NCI-H2081 treated with DMSO at 0.1 percent for 48 hours (cell line): ENCODE results near the gene MKNK2.

Experiments used
- DNase-seq: peaks from one replicate; lab custom pipeline; 2025; lab: John Stamatoyannopoulos, UW

MKNK2 gene

DNA sequence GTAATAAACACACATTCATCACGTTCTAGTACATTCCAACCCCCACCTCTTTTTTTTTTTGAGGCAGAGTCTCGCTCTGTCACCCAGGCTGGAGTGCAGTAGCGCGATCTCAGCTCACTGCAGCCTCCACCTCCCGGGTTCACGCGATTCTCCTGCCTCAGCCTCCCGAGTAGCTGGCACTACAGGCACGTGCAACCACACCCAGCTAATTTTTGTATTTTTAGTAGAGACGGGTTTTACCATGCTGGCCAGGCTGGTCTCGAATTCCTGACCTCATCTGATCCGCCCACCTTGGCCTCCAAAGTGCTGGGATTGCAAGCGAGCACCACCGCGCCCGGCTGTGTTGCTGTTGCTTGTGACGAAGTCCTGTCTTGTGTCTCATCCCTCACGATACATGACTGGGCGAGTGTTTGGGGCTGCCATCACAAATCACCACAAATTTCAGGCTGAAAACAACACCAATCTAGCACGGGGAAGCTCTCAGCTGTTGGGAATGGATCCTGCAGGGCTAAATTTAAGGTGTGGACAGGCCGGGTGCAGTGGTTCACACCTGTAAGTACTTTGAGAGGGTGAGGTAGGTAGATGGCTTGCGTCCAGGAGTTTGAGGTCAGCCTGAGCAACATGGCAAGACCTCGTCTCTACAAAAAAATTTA lies 29.4 kb upstream of the MKNK2 start:
- DNase-seq = no peak

DNA sequence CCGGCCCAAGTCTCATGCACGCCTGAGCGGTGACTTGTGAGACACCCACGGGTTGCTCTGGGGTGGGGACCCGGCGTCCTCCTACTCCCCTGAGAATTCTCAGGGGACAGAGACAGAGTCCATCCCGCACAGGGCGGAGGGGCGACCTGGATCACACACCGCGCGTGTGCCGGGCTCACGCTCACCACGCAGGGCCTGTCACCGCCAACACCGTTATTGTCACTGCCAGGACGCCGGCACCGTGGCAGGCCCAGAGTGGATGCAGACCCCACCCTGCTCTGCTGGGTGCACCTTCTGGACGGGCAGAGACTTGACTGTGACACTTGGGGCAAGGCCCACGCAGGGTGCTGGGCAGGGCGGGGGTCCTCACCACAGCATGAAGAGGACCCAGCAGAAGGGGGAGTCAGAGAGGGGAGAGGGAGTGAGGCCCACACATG lies 28.8 kb upstream of the MKNK2 start:
- DNase-seq = no peak

DNA sequence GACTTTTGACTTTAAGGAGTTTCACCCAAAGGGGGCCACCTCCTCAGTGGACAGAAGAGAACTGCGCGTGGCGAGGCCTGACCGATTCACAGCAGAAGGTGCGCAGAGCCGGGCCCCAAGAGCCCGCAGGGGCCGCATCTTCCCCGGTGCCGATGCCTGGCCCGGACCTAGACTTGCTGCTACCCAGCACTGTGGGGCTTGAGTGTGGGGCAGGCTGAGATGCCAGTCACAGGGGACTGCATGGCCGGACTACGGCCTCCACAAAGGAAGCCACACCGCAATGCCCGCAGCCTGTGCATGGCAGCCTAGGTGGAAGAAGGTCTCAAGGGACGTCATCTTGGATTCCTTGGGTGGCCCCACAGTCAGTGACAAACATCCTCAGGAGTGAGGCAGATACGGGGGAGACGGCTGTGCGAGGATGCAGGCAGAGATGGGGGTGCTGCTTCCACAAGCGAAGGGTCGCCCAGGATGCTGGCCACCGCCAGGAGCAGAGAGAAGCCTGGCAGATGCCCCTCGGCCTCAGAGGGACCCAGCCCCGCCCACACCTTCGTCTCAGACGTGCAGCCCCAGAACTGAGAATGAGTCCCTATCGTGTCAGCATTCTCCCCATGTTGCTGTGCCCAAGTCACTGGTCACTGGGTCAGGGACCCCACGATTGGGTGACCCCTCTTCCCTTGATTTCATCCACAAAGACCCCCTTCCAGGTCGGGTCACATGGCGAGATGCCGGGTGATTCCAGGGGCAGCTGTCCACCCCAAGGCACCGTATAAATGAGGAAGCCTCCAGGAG lies 28.2 kb upstream of the MKNK2 start:
- DNase-seq = no peak

DNA sequence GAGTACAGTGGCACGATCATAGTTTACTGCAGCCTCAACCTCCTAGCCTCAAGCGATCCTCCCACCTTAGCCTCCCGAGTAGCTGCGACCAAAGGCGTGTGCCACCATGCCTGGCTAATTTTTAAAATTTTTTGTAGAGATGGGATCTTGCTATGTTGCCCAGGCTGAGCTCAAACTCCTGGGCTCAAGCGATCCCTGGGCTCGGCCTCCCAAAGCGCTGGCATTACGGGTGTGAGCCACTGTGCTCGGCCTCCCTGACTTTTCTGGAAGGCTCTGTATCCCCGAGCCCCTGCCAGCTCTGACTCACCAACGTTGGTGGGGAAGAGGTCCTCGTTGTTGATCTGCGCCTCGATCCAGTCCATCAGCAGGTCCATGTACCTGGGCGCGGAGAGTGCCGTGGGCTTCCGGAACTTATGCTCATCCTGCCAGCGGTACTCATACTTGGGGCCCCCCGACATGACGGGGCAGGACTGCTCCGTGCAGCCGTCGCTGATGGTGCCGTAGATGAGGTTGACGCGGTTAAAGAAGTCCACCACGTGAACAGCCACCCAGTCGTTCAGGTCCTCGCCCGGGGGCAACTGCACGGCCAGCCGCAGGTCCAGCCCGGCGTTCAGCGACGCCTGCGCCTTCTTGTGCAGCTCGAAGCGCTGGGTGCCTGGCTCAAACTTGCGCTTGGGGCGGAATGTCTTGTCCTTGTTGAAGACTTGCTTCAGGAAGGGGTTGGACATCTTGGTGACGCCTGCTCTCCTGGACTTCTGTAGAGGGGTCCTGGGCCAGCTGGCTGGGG lies 27.0 kb upstream of the MKNK2 start:
- no peak for DNase-seq

DNA sequence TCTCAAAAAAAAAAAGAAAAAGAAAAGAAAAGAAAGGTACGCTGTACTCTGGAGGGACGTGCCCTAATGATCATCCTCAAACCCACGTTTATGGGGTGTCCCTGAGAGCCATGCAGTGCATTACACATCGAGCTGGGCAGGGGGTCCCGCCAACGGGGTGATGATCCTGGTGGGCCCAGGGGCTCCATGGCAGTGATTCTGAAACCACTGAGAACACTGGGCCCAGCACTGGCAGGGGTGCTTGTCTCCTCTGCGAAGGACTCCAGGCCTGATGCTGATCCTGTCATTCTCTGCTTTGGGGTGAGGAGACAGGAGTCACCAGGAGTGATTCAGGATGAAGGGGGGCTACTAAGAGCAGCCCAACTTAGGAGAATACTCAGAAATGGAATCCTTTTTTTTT lies 26.4 kb upstream of the MKNK2 start:
- DNase-seq = no peak

DNA sequence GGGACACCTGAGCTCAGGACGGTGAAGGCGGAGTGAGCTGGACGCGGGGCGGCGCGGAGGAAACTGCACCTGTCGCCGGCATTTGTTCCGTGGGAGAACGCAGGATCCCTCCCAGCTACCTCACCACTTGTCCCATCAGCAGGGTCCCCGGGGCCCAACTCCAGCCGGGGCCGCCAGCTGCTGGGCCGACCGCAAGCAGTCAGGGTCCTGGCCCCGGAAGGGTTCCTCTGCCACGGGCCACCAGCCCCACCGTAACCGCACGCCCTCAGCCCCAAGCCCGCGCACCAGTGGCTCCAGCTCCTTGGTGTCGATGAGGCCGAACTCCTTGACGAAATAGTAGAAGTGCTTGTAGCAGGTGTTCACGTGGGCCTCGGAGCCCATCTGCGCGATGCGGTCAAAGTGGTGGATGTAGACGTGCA lies 25.5 kb upstream of the MKNK2 start:
- no peak for DNase-seq

DNA sequence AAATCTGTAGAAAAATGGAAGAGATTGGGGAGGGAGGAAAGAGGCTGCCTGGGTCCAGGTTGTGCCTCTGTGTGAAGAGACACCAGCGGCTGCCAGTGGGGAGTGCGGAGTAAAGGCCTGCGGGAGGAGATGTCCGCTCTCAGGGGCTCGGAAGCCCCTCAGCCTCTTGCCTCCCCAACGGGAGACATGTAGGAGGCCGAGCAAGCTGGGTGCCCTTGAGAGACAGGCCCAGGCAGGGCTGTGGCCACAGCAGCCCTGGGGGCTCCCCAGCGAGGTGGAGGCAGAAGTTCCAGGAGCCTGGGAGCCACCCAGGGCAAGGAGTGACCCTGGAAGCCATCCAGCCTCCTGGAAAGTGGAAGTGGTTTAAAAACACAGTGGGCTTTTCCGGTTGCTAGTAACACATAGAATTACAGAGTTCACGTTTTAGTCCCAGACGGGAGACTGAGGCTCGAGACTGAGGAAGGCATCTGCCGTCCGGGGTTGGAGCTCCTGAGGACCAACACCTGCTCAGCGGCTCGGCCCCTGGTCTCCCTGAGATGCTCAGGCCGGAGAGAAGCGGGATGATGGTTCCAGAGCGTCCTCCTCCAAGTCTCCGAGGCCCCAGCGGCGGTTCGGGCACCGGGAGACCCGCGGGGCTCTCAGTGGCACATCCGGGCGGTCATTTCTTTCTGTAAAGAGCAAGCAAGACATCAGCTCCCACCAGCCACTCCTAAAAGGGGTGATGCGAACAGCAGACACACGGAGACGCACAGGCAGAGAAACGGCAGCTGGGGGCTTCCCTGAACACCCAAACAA lies 21.9 kb upstream of the MKNK2 start:
- DNase-seq = no peak

DNA sequence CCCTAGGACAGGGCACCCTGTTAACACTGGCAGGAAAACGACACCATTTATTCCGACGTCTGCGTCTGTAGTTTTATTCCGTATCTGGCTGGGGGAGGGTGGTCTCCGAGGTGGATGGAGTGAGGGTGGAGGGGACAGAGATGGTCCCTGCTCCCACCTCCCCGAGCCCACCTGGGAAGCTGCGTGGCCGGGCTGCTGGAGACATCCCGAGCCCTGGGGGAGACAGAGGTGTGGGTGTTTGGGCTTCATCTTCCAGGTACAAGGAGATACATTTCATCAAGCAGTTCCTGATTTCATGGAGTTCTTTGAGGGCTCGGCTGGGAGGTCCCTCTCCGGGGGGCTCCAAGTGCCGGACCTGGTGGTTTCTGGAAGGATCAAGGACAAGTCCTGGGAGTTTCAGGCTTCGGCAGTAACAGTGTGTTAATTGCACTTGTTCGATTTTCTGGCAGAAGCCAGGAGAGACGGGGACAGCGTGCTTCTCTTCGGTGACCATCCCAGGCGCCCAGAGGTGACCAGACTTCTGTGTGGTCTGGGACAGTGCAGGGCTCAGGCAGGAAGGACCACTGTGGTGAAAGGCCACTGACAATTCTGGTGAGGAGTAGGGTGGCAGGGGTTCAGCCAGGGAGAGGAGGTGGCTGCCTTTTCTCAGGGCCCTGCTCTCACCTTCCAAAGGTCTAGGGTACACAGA lies 20.1 kb upstream of the MKNK2 start:
- DNase-seq = no peak

DNA sequence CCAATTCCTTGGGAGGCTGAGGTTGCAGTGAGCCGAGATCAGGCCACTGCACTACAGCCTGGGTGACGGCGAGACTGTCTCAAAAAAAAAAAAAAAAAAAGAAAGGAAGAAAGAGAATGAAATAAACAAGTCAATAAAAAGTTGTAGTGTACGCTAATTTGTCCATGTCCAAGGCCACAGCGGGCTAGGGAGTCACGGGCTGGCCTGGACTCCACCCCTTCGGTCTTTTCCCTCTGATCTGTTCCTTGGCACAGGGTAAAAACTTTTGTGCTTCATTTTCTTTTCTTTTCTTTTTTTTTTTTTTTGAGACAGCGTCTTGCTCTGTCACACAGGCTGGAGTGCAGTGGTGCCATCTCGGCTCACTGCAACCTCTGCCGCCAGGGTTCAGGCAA lies 19.4 kb upstream of the MKNK2 start:
- DNase-seq = no peak

DNA sequence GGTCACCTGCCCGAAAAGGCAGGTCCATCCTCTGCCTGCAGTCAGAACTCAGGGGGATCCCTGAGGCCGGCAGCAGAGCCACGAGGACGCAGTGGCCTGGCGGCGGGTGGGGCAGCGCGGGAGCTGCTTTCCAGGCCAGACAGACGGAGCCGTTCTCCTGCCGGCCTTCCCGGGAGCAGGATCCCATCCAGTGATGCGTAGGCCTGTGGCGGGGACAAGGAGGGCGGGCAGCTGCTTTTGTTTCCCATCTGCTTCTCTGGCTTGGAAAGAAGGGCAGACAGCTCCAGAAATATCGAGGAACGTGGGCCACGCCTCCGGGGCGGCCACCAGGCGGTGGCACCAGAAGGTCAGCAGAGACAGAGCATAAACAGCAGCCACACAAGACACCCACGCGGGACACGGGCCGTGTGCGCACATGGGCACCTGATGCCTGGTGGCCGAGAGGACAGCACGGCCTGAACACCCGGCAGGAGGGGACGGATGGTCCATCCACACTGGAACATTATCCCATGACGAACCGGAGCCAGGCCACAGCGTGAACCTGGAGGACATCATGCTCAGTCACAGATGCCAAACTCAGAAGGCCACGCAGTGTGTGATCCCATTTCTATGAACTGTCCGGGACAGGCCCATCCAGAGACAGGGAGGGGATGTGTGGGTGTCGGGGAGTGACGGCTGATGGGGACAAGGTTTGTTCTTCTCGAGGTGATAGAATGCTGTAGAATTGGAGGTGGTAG lies 13.9 kb upstream of the MKNK2 start:
- no peak for DNase-seq

DNA sequence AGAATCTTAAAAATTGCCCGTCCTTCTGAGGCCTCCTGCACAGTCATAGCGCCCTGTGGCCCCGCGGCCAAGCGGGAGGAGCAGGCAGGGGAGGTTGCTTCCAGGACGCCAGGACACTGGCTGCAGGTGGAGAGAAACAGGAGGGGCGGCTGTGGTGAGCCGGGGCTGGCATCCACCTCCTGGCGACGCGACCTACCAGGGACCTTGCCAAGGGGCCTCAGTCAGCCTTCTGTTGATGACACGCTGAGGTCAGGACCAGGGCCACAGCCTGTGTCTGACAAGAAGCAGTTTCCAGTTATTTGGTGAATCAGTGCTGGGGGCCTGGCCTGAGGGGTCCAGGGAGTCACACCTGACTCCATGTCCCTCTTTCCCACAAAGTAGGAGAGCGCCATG lies 13.3 kb upstream of the MKNK2 start:
- DNase-seq = no peak

DNA sequence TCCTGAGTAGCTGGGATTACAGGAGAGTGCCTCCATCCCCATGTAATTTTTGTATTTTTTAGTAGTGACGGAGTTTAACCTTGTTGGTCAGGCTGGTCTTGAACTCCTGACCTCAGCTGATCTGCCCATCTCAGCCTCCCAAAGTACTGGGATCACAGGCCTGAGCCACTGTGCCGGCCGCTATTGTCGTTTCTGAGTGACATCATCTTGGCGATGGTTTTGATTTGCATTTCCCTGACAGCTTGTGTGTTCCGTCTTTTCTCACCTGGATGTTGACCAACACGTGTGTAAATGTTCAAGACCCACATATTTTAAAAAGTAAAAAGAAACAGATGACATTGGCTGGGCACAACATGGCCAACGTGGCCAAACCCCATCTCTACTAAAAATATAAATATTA lies 12.8 kb upstream of the MKNK2 start:
- DNase-seq = no peak

DNA sequence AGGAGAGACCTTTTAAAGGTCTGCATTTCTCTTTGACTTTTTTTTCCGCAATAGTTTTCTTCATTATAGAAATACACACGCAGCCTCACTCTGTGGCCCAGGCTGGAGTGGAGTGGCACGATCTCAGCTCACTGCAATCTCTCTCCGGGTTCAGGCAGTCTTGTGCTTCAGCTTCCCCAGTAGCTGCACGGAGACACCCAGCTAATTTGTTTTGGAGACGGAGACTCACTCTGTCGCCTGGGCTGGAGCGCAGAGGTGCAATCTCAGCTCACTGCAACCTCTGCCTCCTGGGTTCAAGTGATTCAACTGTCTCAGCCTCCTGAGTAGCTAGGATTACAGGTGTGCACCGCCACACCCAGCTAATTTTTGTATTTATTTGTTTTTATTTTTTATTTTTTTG lies 11.7 kb upstream of the MKNK2 start:
- no peak for DNase-seq

DNA sequence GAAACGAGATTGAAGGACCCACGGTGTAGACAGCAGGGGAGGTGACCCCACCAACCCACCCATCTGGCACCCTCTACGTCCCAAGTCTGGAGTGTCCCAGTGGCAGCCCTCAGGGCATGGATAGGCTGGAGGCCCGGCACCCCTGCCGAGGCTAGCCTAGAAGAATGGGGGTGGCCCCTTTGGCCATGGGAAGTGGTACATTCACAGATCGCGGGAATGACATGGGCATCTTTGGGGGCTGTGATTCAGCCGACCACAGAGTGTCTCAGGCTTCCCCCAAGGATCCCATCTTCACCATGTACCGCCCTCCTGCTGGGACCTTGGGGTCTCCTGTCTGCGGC lies 11.3 kb upstream of the MKNK2 start:
- DNase-seq = no peak

DNA sequence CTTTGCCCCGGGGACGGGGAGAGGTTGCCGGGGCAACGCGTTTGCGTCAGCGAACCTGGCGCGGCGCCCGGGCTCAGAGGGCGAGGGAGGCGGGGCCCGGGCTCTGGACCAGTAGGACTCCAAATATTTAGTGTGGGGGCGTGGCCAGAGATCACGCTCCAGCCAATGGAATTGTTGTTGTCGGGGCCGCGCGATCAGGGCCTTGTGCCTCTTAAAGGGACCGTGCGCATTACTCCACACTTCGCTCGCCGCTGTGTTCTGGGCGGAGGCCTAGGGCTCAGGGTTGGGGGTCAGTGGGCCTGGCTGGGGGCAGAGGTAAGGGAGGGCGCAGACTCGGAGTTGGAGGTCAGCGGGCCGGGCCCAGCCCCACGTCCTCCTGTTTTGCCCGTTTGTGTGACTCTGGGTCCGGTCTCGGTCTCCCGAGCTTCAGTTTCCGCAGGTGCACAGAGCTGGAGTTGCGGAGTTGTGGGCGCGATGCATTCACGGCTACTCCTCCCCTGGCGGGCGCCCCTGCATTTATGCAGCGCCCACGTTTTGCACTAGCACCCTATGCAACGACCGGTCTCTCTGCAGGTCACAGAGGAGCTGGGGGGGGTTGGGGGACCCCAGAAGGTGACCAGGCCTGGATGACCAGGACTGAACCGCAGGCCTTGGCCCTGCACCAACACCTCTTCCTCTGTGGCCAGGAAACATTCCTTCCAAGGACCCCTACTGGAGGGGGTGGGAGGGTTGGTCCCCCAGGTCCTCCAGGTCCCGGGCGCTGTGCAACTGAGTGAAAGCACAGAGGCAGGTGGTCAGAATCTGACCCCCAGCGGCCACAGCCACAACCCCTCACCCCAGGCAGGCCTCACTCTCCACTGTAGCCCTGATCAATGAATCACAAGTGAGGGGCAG lies 10.7 kb upstream of the MKNK2 start:
- peak; percentile 95 for DNase-seq

DNA sequence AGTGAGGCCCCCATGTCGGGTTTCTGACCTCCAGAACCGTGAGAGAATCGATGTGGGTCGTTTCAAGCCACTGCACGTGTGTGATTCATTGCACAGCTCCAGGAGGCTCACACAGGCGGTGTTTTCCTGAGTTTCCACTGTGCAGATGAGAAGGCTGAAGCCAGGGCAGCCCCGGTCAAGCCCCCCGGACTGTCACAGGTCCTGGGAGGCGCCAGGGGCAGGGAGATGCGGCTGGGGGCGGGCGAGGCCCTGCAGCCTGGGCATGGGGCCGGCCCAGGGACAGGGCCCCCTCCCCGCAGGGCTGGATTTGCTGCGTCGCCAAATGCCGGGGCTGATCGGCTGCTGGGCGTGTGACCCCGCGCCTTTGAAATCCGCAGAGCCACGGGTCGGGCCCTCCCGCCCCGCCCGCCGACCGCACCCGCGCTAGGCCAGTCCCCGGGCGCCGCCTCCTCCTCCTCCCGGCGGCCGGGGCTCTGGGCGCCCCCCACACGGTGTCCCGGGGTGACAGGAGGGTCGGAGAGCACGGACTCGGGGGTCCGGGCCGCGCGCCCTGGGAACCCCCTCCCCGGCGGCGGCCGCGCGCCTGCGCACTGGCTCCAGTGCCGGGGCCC lies 9.9 kb upstream of the MKNK2 start:
- no peak for DNase-seq

DNA sequence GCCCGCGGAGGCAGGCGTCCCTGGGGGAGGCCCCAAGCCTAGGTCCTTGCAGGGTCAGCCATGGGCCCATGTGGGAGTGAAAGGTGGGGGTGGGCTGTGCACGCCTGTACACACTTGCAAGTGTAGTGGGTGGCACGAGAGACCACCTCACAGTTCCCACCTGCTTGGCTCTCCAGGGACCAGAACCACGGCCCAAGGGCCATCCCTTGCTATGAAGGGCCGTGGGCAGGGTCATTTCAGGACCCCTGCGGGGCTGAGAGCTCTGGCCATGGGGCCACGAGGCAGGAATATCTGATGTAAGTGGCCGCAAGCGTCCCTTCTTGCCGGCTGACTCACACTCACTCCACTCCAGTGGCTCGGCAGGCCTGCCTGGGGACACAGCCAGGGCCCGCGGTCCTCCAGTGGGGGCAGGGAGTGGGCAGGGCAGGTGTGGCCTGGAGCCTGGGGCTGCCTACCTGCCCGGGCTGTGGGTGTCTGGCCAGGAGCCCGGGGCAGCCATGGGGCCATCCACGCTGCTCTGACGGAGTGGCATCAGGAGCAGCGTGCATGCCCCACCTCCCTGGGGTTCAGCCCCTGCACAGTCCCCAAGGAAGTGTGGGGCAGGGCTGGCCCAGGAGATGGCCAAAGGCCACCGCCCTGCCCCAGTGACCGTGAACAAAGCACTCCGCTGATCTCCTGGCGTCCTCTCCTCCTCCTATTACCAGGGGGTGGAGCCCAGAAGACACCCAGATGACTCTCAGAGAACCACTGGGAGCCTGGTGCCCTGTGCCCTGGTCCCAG lies 8.6 kb upstream of the MKNK2 start:
- DNase-seq = no peak

DNA sequence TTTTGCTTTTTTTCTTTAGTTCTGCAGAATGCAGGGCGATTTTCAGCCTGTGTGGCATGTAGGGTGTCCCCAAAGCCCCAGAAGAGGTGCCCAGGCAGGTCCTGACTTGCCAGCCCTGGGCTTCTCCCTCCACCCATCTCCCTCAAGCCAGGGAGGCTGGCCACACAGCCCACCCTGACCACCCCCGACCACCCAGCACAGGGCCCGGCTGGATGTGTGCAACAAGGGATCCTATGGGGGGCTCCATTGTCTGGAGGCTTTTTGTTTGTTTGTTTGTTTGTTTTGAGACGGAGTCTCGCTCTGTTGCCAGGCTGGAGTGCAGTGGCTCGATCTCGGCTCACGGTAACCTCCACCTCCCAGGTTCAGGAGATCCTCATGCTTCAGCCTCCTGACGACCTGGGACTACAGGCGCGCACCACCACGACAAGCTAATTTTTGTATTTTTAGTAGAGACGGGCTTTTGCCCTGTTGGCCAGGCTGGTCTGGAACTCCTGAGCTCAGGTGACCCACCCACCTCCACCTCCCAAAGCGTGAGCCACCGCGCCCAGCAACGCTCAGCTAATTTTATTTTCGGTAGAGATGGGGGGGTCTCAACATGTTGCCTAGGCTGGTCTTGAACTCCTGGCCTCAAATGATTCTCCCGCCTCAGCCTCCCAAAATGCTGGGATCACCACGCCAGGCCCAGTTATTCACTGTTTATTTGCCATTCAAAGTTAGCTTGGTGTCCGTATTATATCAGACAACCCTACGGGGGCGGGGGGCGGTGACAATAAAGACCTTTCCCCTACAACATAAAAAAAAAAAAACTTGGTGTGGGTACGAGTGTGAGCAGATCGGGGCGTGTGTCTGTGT lies 7.8 kb upstream of the MKNK2 start:
- no peak for DNase-seq
